GM18873 (cell line): ENCODE data around the gene SNRPD2.

Experiments
- ATAC-seq: cut with Tn5 transposase; IDR thresholded peaks from one replicate; pipeline ENCODE4 v1.9.1; 2021; ENCODE audit warnings: mild to moderate bottlenecking, moderate library complexity, moderate number of reproducible peaks; ENCODE audit not compliant: unreplicated experiment, low FRiP score

SNRPD2 gene

DNA sequence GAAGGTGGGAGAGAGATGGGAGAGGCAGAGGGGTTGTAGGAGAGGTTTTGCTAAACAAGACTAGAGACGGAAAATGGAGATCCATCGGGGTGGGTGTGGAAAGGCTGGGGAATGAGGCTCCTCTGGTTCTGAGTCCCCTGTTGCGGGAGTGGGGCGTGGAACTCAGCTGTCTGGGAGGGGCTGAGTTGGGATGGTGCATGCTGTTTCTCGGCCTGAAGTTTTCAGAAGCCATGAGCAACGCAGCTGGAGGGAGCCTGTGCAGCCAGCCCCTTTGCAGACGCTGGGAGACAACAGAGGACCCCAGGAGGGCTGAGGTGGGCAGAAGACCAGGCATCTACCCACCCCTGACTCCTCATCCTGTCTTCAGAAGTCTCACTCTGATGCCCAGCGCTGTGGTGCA lies 31.1 kb downstream of the SNRPD2 start:
- no peak for ATAC-seq

DNA sequence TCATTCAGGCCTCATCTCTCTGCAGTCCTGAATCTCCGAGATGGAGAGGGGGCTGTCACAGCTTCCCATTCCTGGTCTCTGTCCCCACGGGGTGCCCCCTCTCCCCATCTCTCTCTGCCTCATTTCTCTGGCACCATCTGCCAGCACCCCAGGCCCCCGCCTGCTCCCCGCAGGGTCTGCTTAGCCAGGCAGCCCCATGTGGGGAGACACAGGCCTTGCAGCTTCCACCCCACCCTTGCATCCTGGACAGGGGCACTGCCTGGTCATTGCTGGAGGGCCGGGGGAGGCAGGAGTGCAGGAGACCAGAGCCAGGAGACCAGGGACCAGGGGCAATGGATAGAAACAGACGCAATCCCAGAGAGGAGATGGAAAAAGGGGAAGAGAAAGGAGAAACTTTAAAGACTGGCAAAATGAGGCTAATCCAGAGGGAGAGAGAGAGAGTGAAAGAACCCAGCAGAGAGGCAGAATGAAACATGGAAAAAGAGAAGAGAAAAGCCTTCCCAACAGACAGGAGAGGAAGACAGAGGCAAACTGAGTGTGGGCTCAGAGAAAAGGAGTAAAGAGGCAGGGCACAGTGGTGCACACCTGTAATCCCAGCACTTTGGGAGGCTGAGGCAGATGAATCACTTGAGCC lies 32.5 kb downstream of the SNRPD2 start:
- ATAC-seq, result no peak

DNA sequence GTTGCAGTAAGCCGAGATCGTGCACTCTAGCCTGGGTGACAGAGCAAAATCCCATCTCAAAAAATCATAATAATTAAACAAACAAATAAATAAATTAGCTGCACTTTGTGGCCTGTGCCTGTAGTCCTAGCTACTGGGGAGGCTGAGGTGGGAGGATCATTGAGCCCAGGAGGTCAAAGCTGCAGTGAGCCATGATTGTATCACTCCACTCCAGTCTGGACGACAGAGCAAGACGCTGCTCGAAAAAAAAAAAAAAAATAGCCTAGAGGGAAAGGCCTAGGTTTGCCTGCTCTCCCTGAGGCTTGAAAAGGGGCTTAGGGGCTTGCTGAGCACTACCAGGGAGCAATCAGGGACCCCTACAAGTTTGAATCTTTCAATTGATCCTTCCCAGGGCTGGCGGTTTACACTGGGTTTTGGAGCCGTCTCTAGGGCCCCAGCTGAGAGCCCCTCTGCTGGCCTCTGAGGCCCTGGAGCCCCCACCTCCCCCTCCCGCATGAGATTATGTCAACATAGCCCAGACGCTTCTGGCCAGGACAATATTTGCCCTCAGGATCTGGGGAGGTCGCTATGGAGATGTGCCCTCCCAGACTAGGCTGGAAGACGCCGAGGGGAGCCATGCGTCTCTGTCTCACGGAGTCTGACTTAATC lies 34.1 kb downstream of the SNRPD2 start:
- ATAC-seq, result no peak

DNA sequence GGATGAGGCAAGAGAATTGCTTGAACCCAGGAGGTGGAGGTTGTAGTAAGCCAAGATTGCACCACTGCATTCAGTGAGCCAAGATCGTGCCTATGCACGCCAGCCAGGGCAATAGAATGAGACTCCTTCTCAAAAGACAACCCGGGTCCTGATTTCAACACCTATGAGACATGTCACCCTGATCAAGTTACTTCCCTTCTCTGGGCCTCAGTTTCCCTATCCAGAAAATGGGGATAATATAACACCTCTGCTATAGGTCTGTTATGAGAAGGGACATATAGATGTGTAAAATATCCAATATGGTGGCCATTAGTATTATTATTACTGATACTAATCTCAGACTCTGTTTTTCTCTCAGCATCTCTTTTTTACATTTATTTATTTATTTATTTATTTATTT lies 36.7 kb downstream of the SNRPD2 start:
- no peak for ATAC-seq

DNA sequence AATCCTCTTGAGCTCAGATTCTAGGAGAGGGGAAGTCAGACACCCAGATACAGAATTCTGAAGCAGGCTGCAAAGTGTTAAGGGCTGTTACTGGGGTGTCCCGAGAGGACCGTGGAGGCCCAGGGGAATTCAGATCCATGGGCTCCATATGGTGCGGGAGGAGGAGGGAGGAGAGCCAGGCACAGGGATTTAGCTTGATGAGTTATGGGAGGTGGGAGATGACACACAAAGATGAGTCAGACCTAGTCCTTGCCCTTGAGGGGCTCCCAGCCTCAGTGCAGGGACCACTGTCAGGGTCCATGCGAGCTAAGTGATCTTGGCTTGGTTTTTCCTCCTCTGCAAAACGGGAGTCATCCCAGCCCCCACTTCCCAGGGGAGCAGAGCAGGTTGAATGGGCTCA lies 38.1 kb downstream of the SNRPD2 start:
- ATAC-seq, result no peak

DNA sequence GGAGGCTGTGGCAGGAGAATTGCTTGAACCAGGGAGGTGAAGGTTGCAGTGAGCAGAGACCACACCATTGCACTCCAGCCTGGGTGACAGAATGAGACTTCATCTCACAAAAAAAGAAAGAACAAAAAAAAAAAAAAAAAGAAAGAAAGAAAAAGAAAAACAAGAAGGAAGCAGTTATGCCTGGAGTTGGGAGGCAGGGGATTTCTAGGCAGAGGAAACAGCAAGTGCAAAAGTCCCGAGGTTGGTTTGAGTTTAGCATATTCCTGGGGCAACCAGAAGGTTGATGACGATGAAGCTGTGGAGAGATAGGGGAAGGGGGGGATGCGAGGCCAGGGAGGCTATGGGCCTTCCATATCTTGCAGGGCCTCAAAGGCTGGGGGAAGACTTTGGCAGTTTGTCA lies 41.0 kb downstream of the SNRPD2 start:
- ATAC-seq, result no peak

DNA sequence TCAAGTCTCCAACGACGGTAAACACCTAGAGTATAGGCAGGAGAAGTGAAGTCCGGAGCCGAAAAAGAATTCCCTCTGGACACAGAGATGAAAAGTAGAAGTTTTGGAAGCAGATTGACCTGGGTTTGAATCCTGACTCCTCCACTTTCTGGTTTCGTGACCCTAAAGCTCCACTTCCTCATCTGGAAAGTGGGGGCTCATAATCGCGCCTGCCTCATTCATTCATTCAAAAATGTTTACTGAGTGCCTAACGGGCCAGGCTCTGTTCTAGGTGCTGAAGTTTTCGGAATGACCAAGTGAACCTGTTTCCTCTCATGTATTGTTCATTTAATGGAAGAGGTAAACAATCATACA lies 45.4 kb downstream of the SNRPD2 start:
- ATAC-seq, result no peak

DNA sequence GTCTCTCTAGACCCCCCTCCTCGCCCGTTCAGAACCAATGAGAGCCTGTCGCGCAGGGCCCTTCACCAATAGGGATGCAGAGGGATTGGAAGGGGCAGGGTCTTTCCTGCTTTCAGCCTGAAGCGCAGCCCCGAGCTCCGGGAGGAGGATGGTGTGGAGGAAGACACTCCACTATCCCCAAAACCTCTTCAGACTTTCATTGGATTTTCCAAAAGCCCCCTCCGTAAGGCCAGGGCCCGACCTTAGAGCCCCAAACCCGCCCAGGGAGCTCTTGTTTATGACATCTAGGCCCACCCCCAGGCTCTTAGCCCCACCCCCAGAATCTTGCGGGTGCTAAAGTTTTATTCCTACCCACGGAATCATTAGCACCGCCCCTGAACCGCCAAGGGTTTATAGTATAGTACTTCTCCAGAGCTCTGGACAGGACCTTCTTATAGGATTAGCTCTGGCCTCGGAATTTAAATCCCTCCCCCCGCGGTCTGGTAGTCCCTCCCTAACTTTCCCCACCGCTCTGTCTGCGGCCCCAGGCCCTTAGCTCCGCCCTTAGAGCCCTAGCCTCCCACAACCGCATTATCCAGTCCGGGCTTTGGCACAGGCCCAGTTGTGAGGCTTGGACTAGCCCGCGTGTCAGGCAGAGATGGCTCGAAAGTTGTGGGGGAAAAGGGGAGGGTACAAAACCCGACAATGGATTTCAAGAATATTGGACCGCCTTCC lies 46.0 kb downstream of the SNRPD2 start:
- no peak for ATAC-seq

DNA sequence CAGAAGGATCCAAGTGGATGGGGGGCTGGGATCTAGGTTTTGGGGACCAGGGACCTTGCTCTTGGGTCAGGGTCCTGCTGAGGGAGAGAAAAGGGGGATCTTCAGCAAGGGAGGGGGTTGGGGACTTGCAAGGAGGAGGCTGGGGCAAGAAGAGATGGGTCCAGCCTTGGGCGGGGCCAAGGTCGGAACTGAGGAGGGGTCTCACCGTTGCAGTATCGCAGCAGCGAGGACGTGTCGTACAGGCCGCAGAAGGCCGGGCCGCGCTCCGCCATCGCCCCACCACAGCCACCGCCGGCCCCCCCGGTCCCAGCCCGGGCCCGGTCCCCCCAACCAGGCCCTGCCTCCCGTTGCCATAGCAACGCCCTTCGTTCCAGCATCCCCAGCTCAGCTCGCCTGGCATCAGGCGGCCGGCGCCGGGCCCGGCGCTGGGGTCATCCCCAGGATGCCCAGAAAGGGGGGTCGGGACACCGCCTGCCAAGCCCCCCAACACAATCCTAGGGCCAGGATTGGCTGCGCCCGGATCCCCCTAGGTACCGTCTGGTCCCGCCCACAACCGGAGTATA lies 46.6 kb downstream of the SNRPD2 start:
- ATAC-seq, result no peak

DNA sequence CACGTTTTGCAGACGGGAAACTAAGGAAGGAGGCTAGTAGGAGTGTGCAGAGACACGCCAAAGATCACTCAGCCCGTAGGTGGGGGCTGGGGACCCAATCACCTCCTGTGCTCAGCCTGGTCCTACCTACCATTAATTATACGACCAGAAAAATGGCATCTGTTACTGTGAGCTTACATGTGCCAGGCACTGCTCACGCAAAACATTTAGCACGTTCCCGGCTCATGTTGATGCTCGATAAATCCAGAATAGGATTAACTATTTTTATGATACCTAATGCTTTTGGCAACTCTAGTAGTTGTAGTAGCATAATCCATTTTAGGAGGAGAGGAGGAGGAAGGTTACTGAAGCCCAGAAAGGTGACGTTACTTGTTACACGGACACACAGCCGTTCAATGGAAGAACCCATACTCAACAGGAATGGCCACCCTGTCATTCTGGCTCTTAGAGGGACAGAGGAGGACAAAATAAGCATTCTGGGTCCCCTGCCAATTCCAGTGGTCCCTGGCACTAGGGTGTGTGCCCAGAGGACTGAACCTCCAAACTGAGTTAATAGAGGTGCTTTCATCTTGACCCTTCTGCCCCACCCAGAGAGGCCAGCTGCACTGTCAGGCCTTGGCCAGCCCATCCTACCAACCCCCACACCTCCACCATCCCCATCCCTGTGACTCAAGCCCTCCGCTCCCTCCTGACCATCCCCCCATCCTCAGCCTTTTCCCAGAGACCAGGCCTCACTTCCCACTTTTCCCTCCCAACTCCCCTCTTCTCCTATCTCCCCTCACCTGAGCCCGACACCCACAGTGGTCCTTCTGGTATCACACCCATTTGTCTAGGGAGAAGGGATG lies 47.6 kb downstream of the SNRPD2 start:
- no peak for ATAC-seq

DNA sequence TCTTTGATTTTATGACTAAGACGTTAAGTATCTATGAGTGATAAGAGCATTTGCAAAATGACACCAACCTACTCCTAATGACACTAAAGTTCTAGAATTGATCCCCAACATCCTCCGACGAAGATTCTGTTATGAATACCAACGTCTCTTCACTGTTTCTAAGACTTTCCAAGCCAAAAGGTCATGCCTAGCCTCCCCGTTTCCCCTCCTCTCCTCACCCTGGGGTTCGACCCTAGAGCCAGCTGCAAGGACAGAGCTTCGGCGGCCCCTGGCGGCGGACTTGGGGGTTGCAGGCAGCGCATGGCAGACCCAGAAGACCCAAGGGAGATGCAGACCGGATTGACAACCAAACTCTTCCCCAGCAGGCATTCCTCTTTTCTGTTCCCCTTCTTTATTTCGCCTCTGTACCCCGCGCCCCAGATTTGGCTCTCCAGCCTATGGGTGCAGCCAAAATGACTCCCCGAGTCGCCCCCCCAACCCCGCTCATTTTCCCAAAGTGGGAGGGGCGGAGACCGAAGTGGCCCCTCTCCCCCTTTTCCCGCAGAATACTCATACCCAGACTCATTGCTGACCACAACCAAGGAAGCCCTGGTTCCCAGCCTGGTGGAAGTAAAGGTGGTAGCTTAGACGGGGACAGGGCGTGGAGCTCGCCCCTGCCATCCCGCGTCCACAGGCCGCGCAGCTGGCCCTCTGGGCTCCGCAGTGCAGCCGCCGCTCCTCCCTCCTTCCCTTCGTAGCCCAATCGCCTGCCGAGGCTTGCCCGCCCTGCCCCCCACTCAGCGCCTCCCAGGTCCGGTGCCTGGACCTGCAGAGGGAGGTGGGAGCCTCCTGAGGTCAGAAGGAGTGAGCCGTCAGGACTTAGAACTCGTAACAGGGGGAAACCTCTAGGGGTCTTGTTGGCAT lies 48.5 kb downstream of the SNRPD2 start:
- no peak for ATAC-seq

DNA sequence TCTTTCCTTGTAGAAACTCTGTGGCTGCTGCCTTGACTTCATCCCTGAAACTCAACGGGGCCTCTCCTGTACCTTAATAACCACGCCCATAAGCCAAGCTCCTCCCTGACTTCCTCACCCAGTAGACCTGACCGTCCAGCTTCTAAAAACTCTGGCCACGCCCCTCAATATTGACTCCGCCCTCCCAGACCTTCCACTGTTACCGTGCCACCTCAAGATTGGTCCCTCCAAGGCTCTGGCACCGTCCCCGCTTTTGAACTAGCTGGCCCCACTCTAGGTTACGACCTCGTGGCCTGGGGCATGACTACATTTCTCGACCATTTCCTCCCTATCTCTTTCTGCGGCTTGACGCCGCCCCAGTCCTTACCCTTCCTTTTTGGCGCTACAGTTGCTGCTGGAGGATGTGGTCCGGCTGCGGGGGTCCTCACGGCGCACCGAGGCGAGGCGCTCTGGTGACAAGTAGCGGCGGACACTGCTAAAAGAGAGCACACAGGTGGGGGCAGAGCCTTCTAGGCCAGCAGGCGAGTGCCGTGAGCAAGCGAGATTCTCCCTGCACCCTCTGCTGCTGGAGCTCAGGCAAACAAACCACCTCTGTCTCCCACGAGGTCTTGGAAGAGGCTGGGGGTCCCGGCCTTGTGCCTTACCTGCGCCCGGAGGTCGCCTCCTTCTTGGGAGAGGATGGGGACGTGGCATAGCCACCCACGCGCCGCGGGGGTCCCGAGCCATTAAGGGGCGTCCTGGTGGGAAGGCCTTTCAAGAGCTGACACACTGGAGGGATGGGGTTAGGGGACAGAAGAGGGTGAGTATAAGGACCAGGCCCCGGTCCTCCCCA lies 50.3 kb downstream of the SNRPD2 start:
- peak; percentile 28 for ATAC-seq

DNA sequence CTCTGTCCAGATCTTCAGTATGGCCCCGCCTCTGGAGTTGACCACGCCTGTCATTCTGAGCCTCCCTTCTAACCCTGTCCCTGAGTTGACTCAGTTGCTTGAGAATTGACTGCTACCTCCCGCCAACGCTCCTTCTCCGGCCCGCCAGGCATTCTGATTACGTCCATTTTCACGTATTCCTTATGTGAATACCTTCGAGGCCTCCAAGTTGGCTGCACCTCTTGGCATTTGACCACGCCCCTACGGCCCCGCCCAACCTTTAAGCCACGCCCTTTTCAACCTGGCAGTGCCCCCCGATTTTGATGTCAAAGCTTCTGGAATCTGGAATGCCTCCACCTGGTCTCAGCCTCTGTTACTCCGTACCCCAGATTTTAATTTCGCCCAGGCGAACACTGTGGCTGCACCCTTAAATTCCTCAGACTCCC lies 50.9 kb downstream of the SNRPD2 start:
- ATAC-seq, result no peak

DNA sequence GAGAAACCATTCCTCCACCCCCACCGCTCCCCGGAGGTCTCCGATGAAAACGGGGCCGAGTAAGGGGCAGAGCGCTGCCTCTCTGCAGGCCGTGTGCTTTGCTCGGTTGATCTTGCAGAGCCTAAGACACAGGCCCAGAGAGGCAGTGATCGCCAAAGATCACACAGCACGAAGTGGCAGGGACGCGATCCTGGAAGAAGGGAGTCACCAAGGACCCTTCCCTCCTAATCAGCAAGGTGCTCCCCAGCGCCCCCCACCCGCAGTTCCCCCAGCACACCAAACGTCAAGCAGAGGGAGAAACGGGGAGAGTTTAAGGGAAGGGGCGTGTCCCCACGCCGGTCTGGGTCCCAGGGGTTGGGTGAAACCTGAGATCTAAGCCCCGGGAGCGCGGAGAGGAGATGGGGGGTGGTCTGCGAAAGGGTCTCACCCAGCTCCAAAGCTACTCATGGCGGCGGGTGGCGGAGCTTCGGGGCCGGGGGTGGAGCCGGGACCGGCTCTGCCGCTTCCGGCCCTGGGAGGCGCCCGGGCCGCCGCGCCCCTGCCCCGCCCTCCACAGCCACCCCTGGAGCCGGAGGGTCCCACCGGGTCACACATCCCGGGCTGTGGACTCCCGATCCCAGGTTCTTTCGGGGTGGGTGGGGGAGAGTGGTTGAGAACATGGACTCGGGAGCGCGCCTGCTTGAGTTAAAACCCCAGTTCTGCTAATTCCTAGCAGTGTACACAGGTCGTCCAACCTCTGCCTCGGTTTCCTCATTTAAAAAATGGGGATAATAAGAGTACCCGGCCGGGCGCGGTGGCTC lies 52.6 kb downstream of the SNRPD2 start, which contains the start of gene EML2:
TSS of gene EML2 (minus strand) at position 468 of the 800 bp plus-strand sequence. CDS start at position 447, 21 bp downstream.
- ATAC-seq, result no peak

DNA sequence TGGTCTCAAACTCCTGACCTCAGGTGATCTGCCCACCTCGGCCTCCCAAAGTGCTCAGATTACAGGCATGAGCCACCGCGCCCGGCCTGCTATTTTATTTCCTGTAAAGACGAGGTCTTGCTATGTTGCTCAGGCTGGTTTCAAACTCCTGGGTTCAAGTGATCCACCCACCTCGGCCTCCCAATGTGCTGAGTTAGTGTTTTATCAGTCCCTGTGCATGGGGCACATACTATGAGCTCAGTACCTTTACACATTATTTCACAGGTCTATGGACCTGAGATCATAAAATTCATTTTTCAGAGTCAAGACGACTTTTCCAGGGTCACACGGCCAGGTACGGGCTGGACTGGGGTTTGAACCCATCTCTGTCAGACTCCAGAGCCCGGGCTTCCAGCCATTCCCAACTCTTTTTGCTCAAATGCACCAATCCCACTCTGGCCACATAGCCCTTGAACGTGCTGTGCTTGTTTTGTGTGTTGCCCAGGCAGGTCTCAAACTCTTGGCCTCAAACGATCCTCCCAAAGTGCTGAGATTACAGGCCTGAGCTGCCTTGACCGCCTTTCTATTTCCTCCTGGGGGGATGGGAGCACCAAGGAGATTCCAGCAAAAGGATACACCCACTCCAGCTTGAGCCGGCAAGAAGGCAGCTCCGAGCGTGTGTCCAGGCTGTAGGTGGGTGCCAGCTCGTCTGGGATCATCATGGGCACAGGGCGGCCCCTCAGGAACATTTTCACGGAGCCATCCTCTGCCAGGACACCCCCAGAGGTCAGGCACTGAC lies 53.7 kb downstream of the SNRPD2 start:
- no peak for ATAC-seq
